ENCODE data around the gene PCDHGA10. TPM values are rescaled to one million over a fixed set of nuclear protein-coding genes. Genes with fewer than 3 reads are reported as not detected.
A peak's percentile ranks its signal among the peaks of the same experiment; 100 is the strongest.

Gene PCDHGA10
- total RNA-seq, 1 experiment from 2014 or later = 3.8 TPM

GRCh38 chr5:141420855-141421488 lies 8.2 kb downstream of the PCDHGA10 start, which contains the start of gene PCDHGA11:
Gene PCDHGA11, plus strand, starts transcription at chr5:141421051. Its CDS starts 177 bp downstream, at chr5:141421228.
- Histone ChIP-seq H3K4me3 (replicated peaks in 1 of 2; ENCODE audit: low read depth in 1 of 2, low read length in 2 of 2) (no peak within 1 kb of the TSS), H2AFZ (ENCODE audit: low read depth, low read length, poor library complexity, severe bottlenecking) (no peak within 1 kb of the TSS), H3K36me3 (ENCODE audit: control insufficient read depth in 1 of 2, insufficient read depth in 2 of 2, low read length in 2 of 2) (no peaks in the 10 kb centered on the region), H4K20me1 (ENCODE audit: insufficient read depth) (no peaks in the 10 kb centered on the region), H3K9me3 (ENCODE audit: control insufficient read depth in 1 of 2, insufficient read depth in 1 of 2, low read depth in 1 of 2, low read length in 2 of 2) (peaks cover 4 to 22% of the 10 kb centered on the region in 2 experiments; a peak in 2 of 4 replicates), H3K27ac (ENCODE audit: low read depth, low read length) (no peak within 1 kb of the TSS), H3K4me1 (ENCODE audit: control insufficient read depth in 1 of 2, insufficient read depth in 2 of 2, low read length in 2 of 2) (no peaks in the 10 kb centered on the region), H3K4me2 (ENCODE audit: low read length) (no peak within 1 kb of the TSS), H3K27me3 (ENCODE audit: insufficient read depth, low read length) (no peaks in the 10 kb centered on the region), H3K79me2 (ENCODE audit: insufficient read depth, low read length) (no peaks in the 10 kb centered on the region), H3K9ac (ENCODE audit: low read length) (no peak within 1 kb of the TSS), H3K9me2 (ENCODE audit: insufficient read depth) (no peaks in the 10 kb centered on the region)
- intact Hi-C loops (cut with micrococcal nuclease) = no loop called here
- DNase-seq (ENCODE audit: low read depth, low spot score) (peak; percentile 4), ATAC-seq (no peak)
- RAD21 ChIA-PET (ENCODE audit: low non-redundant PET in 1 of 2, low total read pairs in 2 of 2, uncharacterized antibody in 2 of 2, unreplicated experiment in 2 of 2) = no interaction called here
- POLR2A ChIA-PET = no interaction called here
- no TSS peak for BruUV-seq (replicated peaks)
- TF ChIP-seq RAD21 (IDR thresholded peaks at IDR 0.05; ENCODE audit: low read depth) (peak; percentile 59), POLR2A (IDR thresholded peaks at IDR 0.05; ENCODE audit: borderline replicate concordance, extremely low read depth, insufficient read depth, insufficient read length) (no peak), CTCF (IDR thresholded peaks at IDR 0.05 in 2 of 3, conservative IDR thresholded peaks at IDR 0.05 in 1 of 3; ENCODE audit: borderline replicate concordance in 1 of 3, insufficient read depth in 1 of 3, low read depth in 2 of 3, low read length in 2 of 3) (peak; percentile 31 to 48 (median 42); a peak in 3 of 6 replicates)
- CTCF ChIA-PET = interaction anchor here (0.7 to 1.9 kb wide), 5 partner anchors 8 to 143 kb away, joined by 5 to 11 read pairs (median 6); partner anchors contain the start of gene PCDHGA10

GRCh38 chr5:141421489-141421855 lies 8.7 kb downstream of the PCDHGA10 start:
- Histone ChIP-seq H3K36me3 (ENCODE audit: control insufficient read depth in 1 of 2, insufficient read depth in 2 of 2, low read length in 2 of 2) (no peaks in the 10 kb centered on the region), H3K27me3 (ENCODE audit: insufficient read depth, low read length) (no peaks in the 10 kb centered on the region), H3K9ac (ENCODE audit: low read length) (no peak overlapping the region), H3K4me1 (ENCODE audit: control insufficient read depth in 1 of 2, insufficient read depth in 2 of 2, low read length in 2 of 2) (no peaks in the 10 kb centered on the region), H3K9me2 (ENCODE audit: insufficient read depth) (no peaks in the 10 kb centered on the region), H3K27ac (ENCODE audit: low read depth, low read length) (no peak overlapping the region), H3K4me3 (replicated peaks in 1 of 2; ENCODE audit: low read depth in 1 of 2, low read length in 2 of 2) (no peak overlapping the region), H3K79me2 (ENCODE audit: insufficient read depth, low read length) (no peaks in the 10 kb centered on the region), H2AFZ (ENCODE audit: low read depth, low read length, poor library complexity, severe bottlenecking) (no peak overlapping the region), H4K20me1 (ENCODE audit: insufficient read depth) (no peaks in the 10 kb centered on the region), H3K4me2 (ENCODE audit: low read length) (no peak overlapping the region), H3K9me3 (ENCODE audit: control insufficient read depth in 1 of 2, insufficient read depth in 1 of 2, low read depth in 1 of 2, low read length in 2 of 2) (peaks cover 4 to 22% of the 10 kb centered on the region in 2 experiments; a peak in 2 of 4 replicates)
- DNase-seq (ENCODE audit: low read depth, low spot score) (no peak), ATAC-seq (no peak)
- ChIA-PET POLR2A (no interaction called here), RAD21 (ENCODE audit: low non-redundant PET in 1 of 2, low total read pairs in 2 of 2, uncharacterized antibody in 2 of 2, unreplicated experiment in 2 of 2) (no interaction called here), CTCF (interaction anchor here (1.0 to 1.9 kb wide), 4 partner anchors 9 to 143 kb away, joined by 5 to 11 read pairs (median 6); partner anchors contain the start of gene PCDHGA10)
- BruUV-seq (replicated peaks) = no TSS peak
- intact Hi-C loops (cut with micrococcal nuclease) = no loop called here
- no peak for TF ChIP-seq POLR2AphosphoS5 (IDR thresholded peaks at IDR 0.05; ENCODE audit: low read depth, low read length)
- TF ChIP-seq MAX (IDR thresholded peaks at IDR 0.05) = no peak
- no peak for TF ChIP-seq ZFX (IDR thresholded peaks at IDR 0.05)
- no peak for TF ChIP-seq EZH2 (IDR thresholded peaks at IDR 0.05)
- TF ChIP-seq ELF1 (IDR thresholded peaks at IDR 0.05; ENCODE audit: borderline replicate concordance, low read depth) = no peak
- TF ChIP-seq SP1 (IDR thresholded peaks at IDR 0.05; ENCODE audit: low read depth) = no peak
- TF ChIP-seq REST (IDR thresholded peaks at IDR 0.05; ENCODE audit: low read depth) = no peak
- no peak for TF ChIP-seq ZNF274 (IDR thresholded peaks at IDR 0.05; ENCODE audit: low read depth, low read length)
- TF ChIP-seq ATF3 (IDR thresholded peaks at IDR 0.05) = no peak
